CD14-positive monocyte (primary cell): Measurements from ENCODE around the gene TUSC2. TPM values are rescaled to one million over a fixed set of nuclear protein-coding genes. Genes with fewer than 3 reads are reported as not detected.

ENCODE experiments used
- DNase-seq, 3 donors: peaks; one replicate each; pipeline ENCODE4 v3.0.0-alpha.2; 2011 to 2022
- H2AFZ ChIP-seq: 2 replicates; pipeline ENCODE4 v1.6.0; 2012; ENCODE audit warnings: mild to moderate bottlenecking, low read depth, low read length, inconsistent platforms; ENCODE audit not compliant: insufficient read depth, poor library complexity, severe bottlenecking
- H3K27ac ChIP-seq, 2 donors: 1 replicate in 1 of 2; 2 replicates in 1 of 2; pipeline ENCODE4 v1.5.1; 2012 to 2013; ENCODE audit warnings: low read length in 2 of 2, control low read depth in 1 of 2, inconsistent platforms in 1 of 2, low read depth in 1 of 2, mild to moderate bottlenecking in 1 of 2
- H3K27me3 ChIP-seq, 2 donors: one replicate each; pipeline versions ENCODE4 v1.6.0 to v1.6.1; 2011 to 2013; ENCODE audit warnings: low read length in 2 of 2; ENCODE audit not compliant: control insufficient read depth in 2 of 2, insufficient read depth in 2 of 2
- H3K36me3 ChIP-seq, 2 donors: replicated peaks in 1 of 2; 1 replicate in 1 of 2; 2 replicates in 1 of 2; pipeline versions ENCODE4 v1.5.1 to v1.6.1; 2012 to 2013; ENCODE audit warnings: low read length in 2 of 2, control low read depth in 1 of 2, inconsistent platforms in 1 of 2, mild to moderate bottlenecking in 1 of 2; ENCODE audit not compliant: insufficient read depth in 2 of 2, control insufficient read depth in 1 of 2
- H3K4me1 ChIP-seq, 2 donors: 1 replicate in 1 of 2; 2 replicates in 1 of 2; pipeline versions ENCODE4 v1.5.1 to v1.6.1; 2012 to 2013; ENCODE audit warnings: low read length in 2 of 2, control low read depth in 1 of 2, inconsistent platforms in 1 of 2, mild to moderate bottlenecking in 1 of 2, moderate library complexity in 1 of 2; ENCODE audit not compliant: insufficient read depth in 2 of 2, control insufficient read depth in 1 of 2
- H3K4me2 ChIP-seq: replicated peaks from 2 replicates; pipeline ENCODE3; 2012; ENCODE audit warnings: low read length, moderate library complexity, mild to moderate bottlenecking; ENCODE audit not compliant: poor library complexity, severe bottlenecking; ENCODE audit errors: extremely low read depth
- H3K4me3 ChIP-seq, 3 experiments: fragments of 200-600 bp in 1 of 3; sonication (generic) in 1 of 3; replicated peaks in 1 of 3; 1 replicate in 2 of 3; 2 replicates in 1 of 3; pipeline ENCODE4 v1.5.1; 2011 to 2013; ENCODE audit warnings: low read length in 3 of 3, mild to moderate bottlenecking in 3 of 3, control low read depth in 2 of 3, low read depth in 2 of 3, inconsistent platforms in 1 of 3, moderate library complexity in 1 of 3
- H3K79me2 ChIP-seq: 2 replicates; pipeline ENCODE4 v1.6.0; 2012; ENCODE audit warnings: mild to moderate bottlenecking, control low read depth, inconsistent platforms, low read length, moderate library complexity; ENCODE audit not compliant: insufficient read depth
- H3K9ac ChIP-seq: 2 replicates; pipeline ENCODE4 v1.6.0; 2017; ENCODE audit warnings: low read length, mild to moderate bottlenecking; ENCODE audit not compliant: insufficient read depth, poor library complexity, severe bottlenecking
- H3K9me3 ChIP-seq, 2 donors: replicated peaks in 1 of 2; 1 replicate in 1 of 2; 2 replicates in 1 of 2; pipeline versions ENCODE4 v1.5.1 to v1.6.1; 2012 to 2013; ENCODE audit warnings: low read length in 2 of 2, control low read depth in 1 of 2; ENCODE audit not compliant: control insufficient read depth in 1 of 2, insufficient read depth in 1 of 2
- H4K20me1 ChIP-seq: 2 replicates; pipeline ENCODE4 v1.6.0; 2012; ENCODE audit warnings: mild to moderate bottlenecking, low read length, control low read depth, moderate library complexity; ENCODE audit not compliant: insufficient read depth
- H3K27ac Mint-ChIP-seq, 7 donors: one replicate each; pipeline ENCODE4 v1.8.0; 2020; ENCODE audit warnings: mild to moderate bottlenecking in 7 of 7, mixed read lengths in 7 of 7, moderate library complexity in 6 of 7, inconsistent platforms in 2 of 7
- H3K27me3 Mint-ChIP-seq, 3 donors: one replicate each; pipeline ENCODE4 v1.8.0; 2021 to 2022; ENCODE audit warnings: low read depth in 3 of 3, mild to moderate bottlenecking in 3 of 3, mixed read lengths in 3 of 3, moderate library complexity in 3 of 3, inconsistent platforms in 1 of 3
- H3K36me3 Mint-ChIP-seq, 2 donors: one replicate each; pipeline ENCODE4 v1.8.0; 2020; ENCODE audit warnings: mixed read lengths in 2 of 2, inconsistent platforms in 1 of 2, mild to moderate bottlenecking in 1 of 2
- H3K4me1 Mint-ChIP-seq: one replicate; pipeline ENCODE4 v1.8.0; 2020; ENCODE audit warnings: mild to moderate bottlenecking, mixed read lengths
- H3K4me3 Mint-ChIP-seq, 2 donors: one replicate each; pipeline ENCODE4 v1.8.0; 2020; ENCODE audit warnings: mild to moderate bottlenecking in 2 of 2, mixed read lengths in 2 of 2, moderate library complexity in 1 of 2
- H3K9me3 Mint-ChIP-seq, 7 donors: one replicate each; pipeline ENCODE4 v1.8.0; 2020 to 2022; ENCODE audit warnings: mixed read lengths in 7 of 7, mild to moderate bottlenecking in 6 of 7, moderate library complexity in 6 of 7, inconsistent platforms in 2 of 7
- WGBS: methylation state at CpG from one replicate; pipeline ENCODE4 v1.1.5; 2013; ENCODE audit warnings: missing lambda C conversion rate; ENCODE audit not compliant: insufficient coverage; 5-methylcytosine and 5-hydroxymethylcytosine counted together
- intact Hi-C, 2 donors: fragments of 100-400 bp; cut with micrococcal nuclease; formaldehyde crosslinking; loops; one replicate each; pipeline versions ENCODE4 v1.15.0 to v1.15.1; 2023
- polyA plus RNA-seq, 3 donors: library from polyadenylated mRNA; depleted of rRNA in 1 of 3; unstranded in 2 of 3; stranded (reverse) in 1 of 3; fragments of 300-500 nt in 2 of 3; fragments of >200 nt in 1 of 3; fragmentation: Illumina TruSeq in 2 of 3; gene quantifications; 1 replicate in 2 of 3; 2 replicates in 1 of 3; pipeline ENCODE4 v1.2.3, GENCODE V29; 2012 to 2021
- TF ChIP-seq, protein P1 (sequence below): fragments of 200-600 bp; IDR thresholded peaks from one replicate; pipeline ENCODE4 v1.8.0; 2022; ENCODE audit warnings: antibody characterized with exemption, mild to moderate bottlenecking

Gene TUSC2
- polyA plus RNA-seq, 3 donors = 22.6 to 55.7 (median 47.0) TPM

DNA sequence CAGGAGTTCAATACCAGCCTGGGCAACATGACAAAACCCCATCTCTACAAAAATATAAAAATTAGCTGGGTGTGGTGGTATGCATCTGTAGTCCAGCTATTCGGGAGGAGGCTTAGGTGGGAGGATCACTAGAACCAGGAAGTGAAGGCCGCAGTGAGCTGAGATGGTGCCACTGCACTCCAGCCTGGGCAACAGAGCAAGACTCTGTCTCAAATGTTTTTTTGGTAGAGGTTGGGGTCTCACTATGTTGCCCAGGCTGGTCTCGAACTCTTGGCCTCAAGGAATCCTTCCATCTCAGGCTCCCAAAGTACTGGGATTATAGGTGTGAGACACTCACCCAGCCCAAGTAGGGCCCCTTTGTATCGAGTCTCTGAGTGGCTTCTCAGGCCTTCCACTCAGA, 33.9 kb downstream of the TUSC2 start:
- no peak overlapping the region for H3K27ac Mint-ChIP-seq
- Histone ChIP-seq H3K4me3 (no peak overlapping the region), H3K36me3 (peaks cover 12 to 14% of the 10 kb centered on the region in 2 donors), H3K4me1 (peaks cover 31 to 41% of the 10 kb centered on the region in 2 donors), H3K9ac (no peak overlapping the region), H3K9me3 (no peaks in the 10 kb centered on the region), H3K27ac (no peak overlapping the region), H2AFZ (no peak overlapping the region), H4K20me1 (no peaks in the 10 kb centered on the region), H3K4me2 (no peak overlapping the region), H3K79me2 (peaks cover 41% of the 10 kb centered on the region), H3K27me3 (no peaks in the 10 kb centered on the region)
- intact Hi-C loops = no loop called here
- 80% methylated on average over 1 of the region's 4 CpGs for WGBS
- no peaks in the 10 kb centered on the region for H3K27me3 Mint-ChIP-seq
- H3K4me3 Mint-ChIP-seq = no peak overlapping the region
- peak in 1 of 3 donors; percentile 2 for DNase-seq
- TF ChIP-seq, protein P1, sequence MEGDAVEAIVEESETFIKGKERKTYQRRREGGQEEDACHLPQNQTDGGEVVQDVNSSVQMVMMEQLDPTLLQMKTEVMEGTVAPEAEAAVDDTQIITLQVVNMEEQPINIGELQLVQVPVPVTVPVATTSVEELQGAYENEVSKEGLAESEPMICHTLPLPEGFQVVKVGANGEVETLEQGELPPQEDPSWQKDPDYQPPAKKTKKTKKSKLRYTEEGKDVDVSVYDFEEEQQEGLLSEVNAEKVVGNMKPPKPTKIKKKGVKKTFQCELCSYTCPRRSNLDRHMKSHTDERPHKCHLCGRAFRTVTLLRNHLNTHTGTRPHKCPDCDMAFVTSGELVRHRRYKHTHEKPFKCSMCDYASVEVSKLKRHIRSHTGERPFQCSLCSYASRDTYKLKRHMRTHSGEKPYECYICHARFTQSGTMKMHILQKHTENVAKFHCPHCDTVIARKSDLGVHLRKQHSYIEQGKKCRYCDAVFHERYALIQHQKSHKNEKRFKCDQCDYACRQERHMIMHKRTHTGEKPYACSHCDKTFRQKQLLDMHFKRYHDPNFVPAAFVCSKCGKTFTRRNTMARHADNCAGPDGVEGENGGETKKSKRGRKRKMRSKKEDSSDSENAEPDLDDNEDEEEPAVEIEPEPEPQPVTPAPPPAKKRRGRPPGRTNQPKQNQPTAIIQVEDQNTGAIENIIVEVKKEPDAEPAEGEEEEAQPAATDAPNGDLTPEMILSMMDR = no peak
- no peaks in the 10 kb centered on the region for H3K9me3 Mint-ChIP-seq
- H3K4me1 Mint-ChIP-seq = peaks cover 30% of the 10 kb centered on the region
- H3K36me3 Mint-ChIP-seq = peaks cover 8 to 23% of the 10 kb centered on the region in 2 donors

DNA sequence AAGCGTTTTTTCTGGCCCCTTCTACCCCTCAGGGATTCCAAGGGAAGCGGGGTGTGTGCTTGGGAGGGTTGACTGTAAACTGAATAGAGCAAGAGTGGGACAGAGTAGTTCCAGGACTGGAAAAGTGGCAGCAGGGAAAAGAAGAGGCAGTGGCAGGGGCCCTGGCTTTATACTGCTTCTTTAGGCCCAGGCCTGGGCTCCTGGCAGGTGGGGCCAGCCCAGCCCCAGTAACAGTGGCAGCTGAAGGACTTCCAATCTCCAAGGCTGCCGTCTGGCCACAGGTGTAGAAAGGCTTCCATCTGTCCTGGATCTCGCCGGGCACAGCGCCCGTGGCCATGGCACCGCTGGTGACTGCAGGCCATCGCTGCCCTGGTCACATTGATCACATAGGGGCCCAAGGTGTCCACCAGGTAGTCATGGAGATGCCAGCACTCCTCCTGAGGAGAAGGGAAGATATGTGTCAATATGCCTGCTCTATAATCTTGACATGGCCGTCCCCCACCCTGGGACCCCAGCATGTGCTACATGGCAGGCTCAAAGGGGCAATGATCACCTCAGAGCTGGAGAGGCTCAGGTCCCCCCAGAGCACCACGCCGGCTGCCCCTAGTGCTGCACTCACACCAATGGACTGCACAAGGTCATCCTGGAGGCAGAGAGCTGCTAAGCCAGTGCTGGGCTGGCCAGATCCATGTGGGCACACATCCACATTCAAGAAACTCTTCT, 34.8 kb downstream of the TUSC2 start:
- H3K27ac Mint-ChIP-seq = peak overlapping the region; percentile 87 to 98 (median 94)
- no peaks in the 10 kb centered on the region for H3K27me3 ChIP-seq
- peak in 1 of 3 donors; percentile 7 for DNase-seq
- H2AFZ ChIP-seq = peak overlapping the region; percentile 89
- H3K4me3 Mint-ChIP-seq = peak overlapping the region; percentile 16 to 93
- peaks cover 23% of the 10 kb centered on the region for H3K4me1 Mint-ChIP-seq
- peaks cover 34% of the 10 kb centered on the region for H3K79me2 ChIP-seq
- peak overlapping the region in 1 of 3 experiments; percentile 82 for H3K4me3 ChIP-seq
- TF ChIP-seq, protein P1 = no peak
- peak overlapping the region; percentile 82 for H3K9ac ChIP-seq
- no peaks in the 10 kb centered on the region for H4K20me1 ChIP-seq
- no peaks in the 10 kb centered on the region for H3K9me3 Mint-ChIP-seq
- no peaks in the 10 kb centered on the region for H3K9me3 ChIP-seq
- no peaks in the 10 kb centered on the region for H3K27me3 Mint-ChIP-seq
- peaks cover 24 to 32% of the 10 kb centered on the region in 2 donors for H3K4me1 ChIP-seq
- WGBS = over 99% methylated on average over 10 of the region's 12 CpGs
- peak overlapping the region; percentile 91 for H3K4me2 ChIP-seq
- H3K36me3 ChIP-seq = peaks cover 19 to 23% of the 10 kb centered on the region in 2 donors
- peaks cover 17 to 31% of the 10 kb centered on the region in 2 donors for H3K36me3 Mint-ChIP-seq
- peak overlapping the region; percentile 57 to 90 for H3K27ac ChIP-seq
- intact Hi-C loops = loop anchor here in 1 of 2 donors (2.0 kb wide), 1 partner anchor 32 kb away; no protein-coding TSS in a partner anchor
